C4-2B (cell line): ENCODE data around the gene CPHXL2.

Experiments
- ZFX ChIP-seq: fragments of 450-650 bp; IDR thresholded peaks from 2 replicates; pipeline ENCODE4 v1.6.1; 2017
- TF ChIP-seq, protein P1 (sequence below): fragments of 450-650 bp; conservative IDR thresholded peaks from 2 replicates; pipeline ENCODE4 v1.5.1; 2017; ENCODE audit warnings: mild to moderate bottlenecking

DNA sequence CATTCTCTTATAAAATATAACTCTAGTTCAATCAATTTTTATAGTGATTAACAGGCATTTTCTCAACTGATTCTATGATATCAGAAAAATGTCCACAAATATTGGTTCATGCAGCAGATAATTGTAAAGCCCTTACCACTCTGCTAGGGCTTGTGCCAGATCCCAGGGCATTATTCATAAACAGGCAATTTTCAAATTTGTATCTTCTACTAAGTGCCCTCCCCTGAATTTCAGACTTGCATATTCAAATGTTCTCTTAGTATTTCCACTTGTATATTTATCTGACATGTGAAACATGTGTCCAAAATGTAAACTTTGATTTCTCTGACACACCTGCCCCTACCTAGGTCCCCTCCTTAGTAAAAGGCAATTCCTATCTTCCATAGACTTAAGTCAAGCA lies 9.3 kb downstream of the CPHXL2 start:
- TF ChIP-seq, protein P1, sequence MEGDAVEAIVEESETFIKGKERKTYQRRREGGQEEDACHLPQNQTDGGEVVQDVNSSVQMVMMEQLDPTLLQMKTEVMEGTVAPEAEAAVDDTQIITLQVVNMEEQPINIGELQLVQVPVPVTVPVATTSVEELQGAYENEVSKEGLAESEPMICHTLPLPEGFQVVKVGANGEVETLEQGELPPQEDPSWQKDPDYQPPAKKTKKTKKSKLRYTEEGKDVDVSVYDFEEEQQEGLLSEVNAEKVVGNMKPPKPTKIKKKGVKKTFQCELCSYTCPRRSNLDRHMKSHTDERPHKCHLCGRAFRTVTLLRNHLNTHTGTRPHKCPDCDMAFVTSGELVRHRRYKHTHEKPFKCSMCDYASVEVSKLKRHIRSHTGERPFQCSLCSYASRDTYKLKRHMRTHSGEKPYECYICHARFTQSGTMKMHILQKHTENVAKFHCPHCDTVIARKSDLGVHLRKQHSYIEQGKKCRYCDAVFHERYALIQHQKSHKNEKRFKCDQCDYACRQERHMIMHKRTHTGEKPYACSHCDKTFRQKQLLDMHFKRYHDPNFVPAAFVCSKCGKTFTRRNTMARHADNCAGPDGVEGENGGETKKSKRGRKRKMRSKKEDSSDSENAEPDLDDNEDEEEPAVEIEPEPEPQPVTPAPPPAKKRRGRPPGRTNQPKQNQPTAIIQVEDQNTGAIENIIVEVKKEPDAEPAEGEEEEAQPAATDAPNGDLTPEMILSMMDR: no peak
- TF ChIP-seq ZFX: no peak
